ENCODE results near the gene ETV6. TPM values are rescaled to one million over a fixed set of nuclear protein-coding genes. Genes with fewer than 3 reads are reported as not detected.

ETV6 gene
- total and polyA plus RNA-seq, 9 donors: 7.0 to 11.1 (median 9.1) TPM

GRCh38 chr12:11821386-11822080 lies 172.1 kb downstream of the ETV6 start:
- Histone ChIP-seq H3K27ac (ENCODE audit: low read length) (peak overlapping the region; percentile 6), H3K27me3 (ENCODE audit: control insufficient read depth, insufficient read depth, low read length) (no peaks in the 10 kb centered on the region), H3K4me3 (ENCODE audit: low read length) (no peak overlapping the region), H3K36me3 (ENCODE audit: control insufficient read depth, insufficient read depth, low read length) (no peaks in the 10 kb centered on the region), H3K9me3 (replicated peaks; ENCODE audit: control insufficient read depth, low read depth, low read length) (no peaks in the 10 kb centered on the region), H3K4me1 (ENCODE audit: control insufficient read depth, insufficient read depth, low read length) (peaks cover 16% of the 10 kb centered on the region)
- DNase-seq: no peak
- 85% methylated on average over 8 of the region's 10 CpGs for WGBS (ENCODE audit: insufficient coverage)

GRCh38 chr12:11822081-11822834 lies 172.8 kb downstream of the ETV6 start:
- WGBS (ENCODE audit: insufficient coverage): 86% methylated on average over 5 of the region's 15 CpGs
- H3K4me3 ChIP-seq (ENCODE audit: low read length): no peak overlapping the region
- peak overlapping the region; percentile 78 for H3K27ac ChIP-seq (ENCODE audit: low read length)
- H3K27me3 ChIP-seq (ENCODE audit: control insufficient read depth, insufficient read depth, low read length): no peaks in the 10 kb centered on the region
- H3K4me1 ChIP-seq (ENCODE audit: control insufficient read depth, insufficient read depth, low read length): peaks cover 19% of the 10 kb centered on the region
- DNase-seq: peak; percentile 50
- no peaks in the 10 kb centered on the region for H3K9me3 ChIP-seq (replicated peaks; ENCODE audit: control insufficient read depth, low read depth, low read length)
- H3K36me3 ChIP-seq (ENCODE audit: control insufficient read depth, insufficient read depth, low read length): no peaks in the 10 kb centered on the region

GRCh38 chr12:11823043-11823442 lies 173.6 kb downstream of the ETV6 start:
- no peaks in the 10 kb centered on the region for H3K36me3 ChIP-seq (ENCODE audit: control insufficient read depth, insufficient read depth, low read length)
- DNase-seq: no peak
- no peak overlapping the region for H3K27ac ChIP-seq (ENCODE audit: low read length)
- no peaks in the 10 kb centered on the region for H3K9me3 ChIP-seq (replicated peaks; ENCODE audit: control insufficient read depth, low read depth, low read length)
- 100% methylated on average over 1 of the region's 7 CpGs for WGBS (ENCODE audit: insufficient coverage)
- H3K4me1 ChIP-seq (ENCODE audit: control insufficient read depth, insufficient read depth, low read length): peaks cover 24% of the 10 kb centered on the region
- no peaks in the 10 kb centered on the region for H3K27me3 ChIP-seq (ENCODE audit: control insufficient read depth, insufficient read depth, low read length)
- no peak overlapping the region for H3K4me3 ChIP-seq (ENCODE audit: low read length)

GRCh38 chr12:11823593-11823992 lies 174.1 kb downstream of the ETV6 start:
- Histone ChIP-seq H3K27ac (ENCODE audit: low read length) (no peak overlapping the region), H3K27me3 (ENCODE audit: control insufficient read depth, insufficient read depth, low read length) (no peaks in the 10 kb centered on the region), H3K9me3 (replicated peaks; ENCODE audit: control insufficient read depth, low read depth, low read length) (no peaks in the 10 kb centered on the region), H3K4me1 (ENCODE audit: control insufficient read depth, insufficient read depth, low read length) (peaks cover 24% of the 10 kb centered on the region), H3K4me3 (ENCODE audit: low read length) (no peak overlapping the region), H3K36me3 (ENCODE audit: control insufficient read depth, insufficient read depth, low read length) (no peaks in the 10 kb centered on the region)
- WGBS (ENCODE audit: insufficient coverage): 96% methylated on average over 9 of the region's 9 CpGs
- no peak for DNase-seq

GRCh38 chr12:11824069-11824468 lies 174.6 kb downstream of the ETV6 start:
- DNase-seq: no peak
- no peak overlapping the region for H3K4me3 ChIP-seq (ENCODE audit: low read length)
- H3K27me3 ChIP-seq (ENCODE audit: control insufficient read depth, insufficient read depth, low read length): no peaks in the 10 kb centered on the region
- H3K4me1 ChIP-seq (ENCODE audit: control insufficient read depth, insufficient read depth, low read length): peaks cover 27% of the 10 kb centered on the region
- H3K9me3 ChIP-seq (replicated peaks; ENCODE audit: control insufficient read depth, low read depth, low read length): no peaks in the 10 kb centered on the region
- H3K27ac ChIP-seq (ENCODE audit: low read length): no peak overlapping the region
- H3K36me3 ChIP-seq (ENCODE audit: control insufficient read depth, insufficient read depth, low read length): no peaks in the 10 kb centered on the region
- WGBS (ENCODE audit: insufficient coverage): 98% methylated on average over 4 of the region's 7 CpGs

- no peak overlapping the region for H3K4me3 ChIP-seq (ENCODE audit: low read length)
- H3K27ac ChIP-seq (ENCODE audit: low read length): no peak overlapping the region
Observed at GRCh38 chr12:11824736-11825135, 175.3 kb downstream of the ETV6 start.

DNA sequence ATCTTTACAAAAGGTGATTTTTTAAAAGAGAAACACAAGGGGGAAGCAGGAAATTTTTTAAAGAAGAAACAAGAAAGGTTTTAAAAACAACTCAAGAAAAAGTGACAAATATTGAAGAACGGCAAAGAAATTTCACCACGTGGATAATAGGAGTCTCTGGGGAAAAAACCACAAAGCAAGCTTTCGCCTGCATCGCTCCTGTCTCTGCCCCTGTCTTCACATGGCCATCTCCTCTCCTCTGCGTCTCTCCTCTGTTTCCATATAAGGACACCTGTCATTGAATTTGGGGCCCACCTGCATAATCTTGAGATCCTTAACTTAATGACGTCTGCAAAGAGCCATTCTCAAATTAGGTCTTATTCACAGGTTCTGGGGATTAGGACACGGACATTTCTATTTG lies 175.8 kb downstream of the ETV6 start:
- peaks cover 35% of the 10 kb centered on the region for H3K4me1 ChIP-seq (ENCODE audit: control insufficient read depth, insufficient read depth, low read length)
- WGBS (ENCODE audit: insufficient coverage): 82% methylated on average over 6 of the region's 7 CpGs
- no peak overlapping the region for H3K27ac ChIP-seq (ENCODE audit: low read length)
- DNase-seq: no peak
- H3K4me3 ChIP-seq (ENCODE audit: low read length): no peak overlapping the region
- no peaks in the 10 kb centered on the region for H3K9me3 ChIP-seq (replicated peaks; ENCODE audit: control insufficient read depth, low read depth, low read length)
- no peaks in the 10 kb centered on the region for H3K27me3 ChIP-seq (ENCODE audit: control insufficient read depth, insufficient read depth, low read length)
- H3K36me3 ChIP-seq (ENCODE audit: control insufficient read depth, insufficient read depth, low read length): no peaks in the 10 kb centered on the region

More at GRCh38 chr12:11824736-11825135, 175.3 kb downstream of the ETV6 start:
- Histone ChIP-seq H3K27me3 (ENCODE audit: control insufficient read depth, insufficient read depth, low read length) (no peaks in the 10 kb centered on the region), H3K36me3 (ENCODE audit: control insufficient read depth, insufficient read depth, low read length) (no peaks in the 10 kb centered on the region), H3K4me1 (ENCODE audit: control insufficient read depth, insufficient read depth, low read length) (peaks cover 33% of the 10 kb centered on the region), H3K9me3 (replicated peaks; ENCODE audit: control insufficient read depth, low read depth, low read length) (no peaks in the 10 kb centered on the region)
- 100% methylated on average over 1 of the region's 3 CpGs for WGBS (ENCODE audit: insufficient coverage)
- no peak for DNase-seq

GRCh38 chr12:11826574-11826973 lies 177.1 kb downstream of the ETV6 start:
- Histone ChIP-seq H3K4me1 (ENCODE audit: control insufficient read depth, insufficient read depth, low read length) (peaks cover 37% of the 10 kb centered on the region), H3K27ac (ENCODE audit: low read length) (no peak overlapping the region), H3K36me3 (ENCODE audit: control insufficient read depth, insufficient read depth, low read length) (no peaks in the 10 kb centered on the region), H3K27me3 (ENCODE audit: control insufficient read depth, insufficient read depth, low read length) (no peaks in the 10 kb centered on the region), H3K4me3 (ENCODE audit: low read length) (no peak overlapping the region), H3K9me3 (replicated peaks; ENCODE audit: control insufficient read depth, low read depth, low read length) (no peaks in the 10 kb centered on the region)
- DNase-seq: no peak
- WGBS (ENCODE audit: insufficient coverage): no CpG with 5 or more reads among the region's 3 CpGs

DNA sequence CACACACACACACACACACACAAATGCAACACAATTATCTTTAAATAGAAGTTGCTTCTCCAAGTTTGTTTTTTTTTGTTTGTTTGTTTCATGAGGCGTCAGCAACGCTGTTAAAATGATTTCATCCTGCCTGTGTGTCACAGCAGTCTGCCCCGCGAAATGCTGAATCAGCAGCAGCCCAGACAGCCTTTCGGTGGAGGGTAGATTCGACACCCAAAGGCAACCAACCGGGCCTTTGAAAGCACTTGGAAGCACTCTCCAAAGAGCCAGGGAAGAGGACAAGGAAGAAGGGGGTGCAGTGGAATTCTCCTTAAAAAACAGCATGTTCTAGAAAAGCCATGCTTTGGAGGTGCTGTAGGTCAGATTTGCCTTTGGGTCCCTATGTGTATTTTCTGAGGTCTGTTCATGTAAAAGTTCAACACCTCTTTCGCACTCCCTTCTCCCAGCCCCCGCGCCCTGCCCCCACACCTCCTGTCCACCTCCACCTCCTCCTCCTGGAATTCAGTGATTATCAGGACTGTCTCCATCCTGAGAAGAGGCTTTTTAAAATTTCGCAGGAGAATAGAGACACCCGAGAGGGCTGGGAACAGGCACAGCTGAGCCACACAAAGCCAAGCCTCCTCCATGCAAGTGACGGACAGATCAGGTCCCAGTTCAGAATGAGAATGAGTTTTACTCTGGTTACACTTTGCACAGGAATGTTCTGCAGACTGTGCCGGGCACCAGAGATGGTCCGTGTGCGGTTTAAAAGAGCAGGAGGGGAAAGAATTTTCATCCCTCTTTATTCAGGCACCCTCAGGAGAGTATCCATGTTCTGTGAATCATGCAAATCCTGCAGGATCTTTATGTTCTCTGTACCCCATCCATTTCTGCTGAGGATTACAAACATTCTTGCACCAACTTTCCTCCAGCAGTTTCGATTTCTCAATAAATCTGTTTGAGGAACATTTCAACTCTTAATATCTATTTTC lies 177.9 kb downstream of the ETV6 start:
- H3K36me3 ChIP-seq (ENCODE audit: control insufficient read depth, insufficient read depth, low read length): no peaks in the 10 kb centered on the region
- no peak overlapping the region for H3K4me3 ChIP-seq (ENCODE audit: low read length)
- peak; percentile 56 for DNase-seq
- peaks cover 32% of the 10 kb centered on the region for H3K4me1 ChIP-seq (ENCODE audit: control insufficient read depth, insufficient read depth, low read length)
- H3K9me3 ChIP-seq (replicated peaks; ENCODE audit: control insufficient read depth, low read depth, low read length): no peaks in the 10 kb centered on the region
- 46% methylated on average over 11 of the region's 17 CpGs for WGBS (ENCODE audit: insufficient coverage)
- no peaks in the 10 kb centered on the region for H3K27me3 ChIP-seq (ENCODE audit: control insufficient read depth, insufficient read depth, low read length)
- H3K27ac ChIP-seq (ENCODE audit: low read length): peak overlapping the region; percentile 29

DNA sequence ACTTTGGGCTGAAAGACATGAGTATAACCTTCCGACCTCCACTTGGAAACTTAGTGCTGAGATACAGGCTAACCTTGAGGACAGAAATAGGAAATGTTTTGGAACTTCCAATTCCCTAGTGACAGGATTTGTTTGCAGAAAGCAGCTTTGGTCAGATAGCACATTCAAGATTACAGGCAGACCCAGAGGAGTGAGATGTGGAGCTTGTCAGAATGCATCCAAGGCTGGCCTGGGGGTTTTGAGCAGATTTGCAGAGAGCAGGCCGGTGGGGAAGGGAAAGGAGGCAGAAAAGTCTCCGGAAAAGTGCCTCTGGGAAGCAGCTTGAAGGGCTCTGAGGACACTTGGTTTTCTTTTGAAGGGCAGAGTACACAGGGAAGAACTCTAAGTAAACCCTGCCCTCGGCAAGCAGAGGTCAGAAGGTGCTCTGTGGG lies 180.3 kb downstream of the ETV6 start:
- H3K9me3 ChIP-seq (replicated peaks; ENCODE audit: control insufficient read depth, low read depth, low read length): no peaks in the 10 kb centered on the region
- H3K4me3 ChIP-seq (ENCODE audit: low read length): no peak overlapping the region
- WGBS (ENCODE audit: insufficient coverage): 51% methylated on average over 3 of the region's 4 CpGs
- peak; percentile 37 for DNase-seq
- H3K27me3 ChIP-seq (ENCODE audit: control insufficient read depth, insufficient read depth, low read length): no peaks in the 10 kb centered on the region
- peaks cover 28% of the 10 kb centered on the region for H3K4me1 ChIP-seq (ENCODE audit: control insufficient read depth, insufficient read depth, low read length)
- no peaks in the 10 kb centered on the region for H3K36me3 ChIP-seq (ENCODE audit: control insufficient read depth, insufficient read depth, low read length)
- H3K27ac ChIP-seq (ENCODE audit: low read length): no peak overlapping the region

All from muscle of leg (tissue), 11 donors.